ENCODE results near the gene PLK2.

GRCh38 chr5:58497386-58497785, 37.5 kb upstream of the PLK2 start:
- TF ChIP-seq YY1 (IDR thresholded peaks at IDR 0.05; ENCODE audit: insufficient read depth, insufficient read length) (no peak), ZNF274 (IDR thresholded peaks at IDR 0.05; ENCODE audit: low read depth, low read length) (no peak)
